GM21737 (cell line): Measurements from ENCODE around the gene ANKRD30B.
"Not testable (repeated sequence)": the region's sequence is repeated elsewhere in the genome, so short reads cannot be mapped to it uniquely, and the experiment has no call there.

Source experiments
- ATAC-seq: cut with Tn5 transposase; IDR thresholded peaks from one replicate; pipeline ENCODE4 v1.9.1; 2021; ENCODE audit warnings: mild to moderate bottlenecking, moderate library complexity; ENCODE audit not compliant: unreplicated experiment

The ANKRD30B gene

DNA sequence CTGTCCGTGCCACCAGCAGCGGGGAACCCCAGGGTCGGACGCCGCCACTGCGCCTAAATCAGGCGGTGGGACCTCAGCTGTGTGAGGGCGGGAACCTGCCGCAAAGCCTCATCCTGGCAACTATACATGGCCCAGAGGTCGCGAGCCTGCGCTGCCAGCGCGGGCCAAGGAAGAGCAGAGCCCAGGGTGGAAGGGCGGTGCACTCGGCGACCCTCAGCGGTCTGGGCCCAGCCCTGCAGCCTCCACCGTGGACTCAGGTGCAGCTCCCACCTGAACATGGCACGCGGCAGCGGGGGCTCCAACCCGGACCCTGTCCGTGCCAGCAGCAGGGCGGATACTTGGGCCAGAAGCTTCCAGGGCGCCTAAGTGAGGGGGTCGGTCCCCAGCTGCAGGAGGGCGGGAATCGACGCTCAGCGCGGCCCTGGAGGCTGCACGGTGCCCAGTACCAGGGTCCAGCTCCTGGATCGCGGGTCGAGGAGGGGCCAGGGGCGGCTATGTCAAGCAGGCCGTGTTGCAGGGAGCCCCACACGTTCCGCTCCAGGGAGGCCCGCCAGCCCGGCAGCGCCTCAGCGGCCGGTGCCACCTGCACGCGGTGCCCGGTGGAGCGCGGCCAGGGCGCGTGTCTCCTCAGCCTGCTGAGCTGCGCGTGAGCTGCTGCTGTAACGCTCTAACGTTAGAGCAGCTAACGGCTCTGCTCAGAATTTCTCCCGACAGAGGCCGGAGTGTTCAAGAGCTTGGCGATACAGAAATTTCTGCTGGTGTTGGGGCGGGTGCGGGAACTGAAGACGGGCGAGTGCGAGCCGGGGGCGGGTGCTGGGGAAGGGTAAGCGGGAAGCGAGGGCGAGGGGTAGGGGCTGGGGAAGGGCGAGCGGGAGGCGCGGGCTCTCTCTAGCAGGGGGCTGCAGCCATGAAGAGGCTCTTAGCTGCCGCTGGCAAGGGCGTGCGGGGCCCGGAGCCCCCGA is at the start of gene ANKRD30B:
ANKRD30B (plus strand) TSS at position 660 of the 962 bp plus-strand sequence; CDS start at position 908, 248 bp downstream.
- no peak for ATAC-seq

DNA sequence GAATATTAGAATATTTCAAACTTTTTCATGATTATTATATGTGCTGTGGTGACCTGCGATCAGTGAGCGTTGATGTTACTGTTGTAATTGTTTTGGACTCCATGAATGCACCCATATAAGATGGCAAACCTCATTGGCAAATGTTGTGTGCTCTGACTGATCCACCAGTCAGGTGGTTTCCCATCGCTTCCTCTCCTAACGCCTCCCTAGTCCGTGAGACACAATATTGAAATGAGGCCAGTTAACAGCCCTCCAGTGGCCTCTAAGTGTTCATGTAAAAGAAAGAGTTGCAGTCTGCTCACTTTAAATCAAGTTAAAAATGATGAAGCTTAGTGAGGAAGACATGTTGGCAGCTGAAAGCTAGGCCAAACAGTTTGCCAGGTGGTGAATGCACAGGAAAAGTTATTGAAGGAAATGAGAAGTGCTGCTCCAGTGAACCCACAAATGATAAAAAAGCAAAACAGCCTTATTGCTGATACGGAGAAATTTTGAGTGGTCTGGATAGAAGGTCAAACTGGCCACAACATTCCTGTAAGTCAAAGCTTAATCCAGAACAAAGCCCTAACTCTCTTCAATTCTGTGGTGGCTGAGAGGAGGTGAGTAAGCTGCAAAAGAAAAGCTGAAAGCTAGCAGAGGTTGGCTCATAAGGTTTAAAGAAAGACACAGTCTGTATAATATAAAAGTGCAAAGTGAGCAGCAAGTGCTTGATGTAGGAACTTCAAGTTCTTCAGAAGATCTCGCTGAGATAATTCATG is 46.5 kb upstream of the ANKRD30B start:
- ATAC-seq = not testable (repeated sequence)

GRCh38 chr18:14709761-14710160 is 38.2 kb upstream of the ANKRD30B start:
- ATAC-seq = not testable (repeated sequence)

- ATAC-seq = not testable (repeated sequence)
Measured at GRCh38 chr18:14721569-14721968, 26.4 kb upstream of the ANKRD30B start.

- ATAC-seq = not testable (repeated sequence)
Measured at GRCh38 chr18:14739056-14739455, 8.9 kb upstream of the ANKRD30B start.

DNA sequence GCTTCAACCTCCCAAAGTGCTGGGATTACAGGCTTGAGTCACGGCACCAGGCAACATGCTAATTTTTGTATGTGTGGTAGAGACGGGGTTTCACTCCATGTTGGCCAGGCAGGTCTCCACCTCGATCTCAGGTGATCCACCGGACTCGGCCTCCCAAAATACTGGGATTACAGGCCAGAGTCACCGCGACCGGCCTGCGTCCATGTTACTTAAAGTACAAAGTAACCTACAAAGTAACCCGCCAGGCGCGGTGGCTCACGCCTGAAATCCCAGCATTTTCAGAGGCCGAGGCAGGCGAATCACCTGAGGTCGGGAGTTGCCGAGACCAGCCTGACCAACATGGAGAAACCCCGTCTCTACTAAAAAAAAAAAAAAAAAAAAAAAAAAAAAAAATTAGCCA is 1.1 kb upstream of the ANKRD30B start:
- no peak for ATAC-seq

GRCh38 chr18:14748496-14748895 is 524 bp downstream of the ANKRD30B start:
- no peak for ATAC-seq

DNA sequence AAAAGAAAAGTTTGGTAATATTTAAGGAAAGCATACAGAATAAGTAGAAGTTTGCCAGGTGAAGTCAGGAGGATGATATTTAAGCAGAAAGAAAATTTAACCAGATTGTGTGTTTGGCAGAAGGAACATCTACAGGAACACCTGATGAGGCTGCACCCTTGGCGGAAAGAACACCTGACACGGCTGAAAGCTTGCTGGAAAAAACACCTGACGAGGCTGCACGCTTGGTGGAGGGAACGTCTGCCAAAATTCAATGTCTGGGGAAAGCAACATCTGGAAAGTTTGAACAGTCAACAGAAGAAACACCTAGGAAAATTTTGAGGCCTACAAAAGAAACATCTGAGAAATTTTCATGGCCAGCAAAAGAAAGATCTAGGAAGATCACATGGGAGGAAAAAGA is 15.6 kb downstream of the ANKRD30B start:
- ATAC-seq = not testable (repeated sequence)

- ATAC-seq = no peak
Measured at GRCh38 chr18:14767474-14767873, 19.5 kb downstream of the ANKRD30B start.

- no peak for ATAC-seq
Measured at GRCh38 chr18:14768241-14768640, 20.3 kb downstream of the ANKRD30B start.

GRCh38 chr18:14769381-14769780 is 21.4 kb downstream of the ANKRD30B start:
- ATAC-seq = no peak

DNA sequence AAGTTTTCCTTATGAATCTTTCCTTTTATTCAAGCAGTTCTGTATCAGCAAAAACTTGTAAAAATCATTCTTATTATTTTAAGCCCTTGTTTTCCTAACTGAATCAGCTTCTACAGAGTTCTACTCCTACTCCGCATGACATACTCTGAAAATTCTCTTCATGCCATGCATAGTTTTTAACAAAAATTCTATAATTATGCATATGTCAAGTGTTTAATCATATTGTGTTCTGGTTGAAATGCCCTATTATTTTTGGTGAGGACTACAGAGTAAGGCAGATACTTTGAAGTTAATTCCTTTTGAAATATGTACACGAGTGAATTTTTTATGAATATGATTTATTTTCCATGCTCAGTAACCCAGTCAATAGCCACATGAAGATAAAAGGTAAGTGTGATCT is 28.8 kb downstream of the ANKRD30B start:
- ATAC-seq = no peak

- ATAC-seq = no peak
Measured at GRCh38 chr18:14781671-14782070, 33.7 kb downstream of the ANKRD30B start.

DNA sequence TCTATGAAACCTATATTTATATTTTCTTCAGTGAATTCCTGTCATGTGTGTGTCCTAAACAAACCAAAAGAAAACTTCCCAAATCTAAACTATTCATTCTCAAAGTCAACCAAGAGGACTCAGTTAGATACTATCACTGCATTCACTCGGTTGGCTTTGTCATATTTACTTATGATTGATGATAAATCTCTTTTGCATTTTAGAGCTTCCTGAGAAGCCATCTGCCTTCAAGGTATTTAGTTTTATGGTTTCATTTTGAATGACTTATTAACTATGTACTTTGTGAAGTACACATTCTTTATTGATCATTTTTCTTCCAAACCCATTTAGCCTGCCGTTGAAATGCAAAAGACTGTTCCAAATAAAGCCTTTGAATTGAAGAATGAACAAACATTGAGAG is 36.2 kb downstream of the ANKRD30B start:
- no peak for ATAC-seq

- not testable (repeated sequence) for ATAC-seq
Measured at GRCh38 chr18:14796876-14797275, 48.9 kb downstream of the ANKRD30B start.

DNA sequence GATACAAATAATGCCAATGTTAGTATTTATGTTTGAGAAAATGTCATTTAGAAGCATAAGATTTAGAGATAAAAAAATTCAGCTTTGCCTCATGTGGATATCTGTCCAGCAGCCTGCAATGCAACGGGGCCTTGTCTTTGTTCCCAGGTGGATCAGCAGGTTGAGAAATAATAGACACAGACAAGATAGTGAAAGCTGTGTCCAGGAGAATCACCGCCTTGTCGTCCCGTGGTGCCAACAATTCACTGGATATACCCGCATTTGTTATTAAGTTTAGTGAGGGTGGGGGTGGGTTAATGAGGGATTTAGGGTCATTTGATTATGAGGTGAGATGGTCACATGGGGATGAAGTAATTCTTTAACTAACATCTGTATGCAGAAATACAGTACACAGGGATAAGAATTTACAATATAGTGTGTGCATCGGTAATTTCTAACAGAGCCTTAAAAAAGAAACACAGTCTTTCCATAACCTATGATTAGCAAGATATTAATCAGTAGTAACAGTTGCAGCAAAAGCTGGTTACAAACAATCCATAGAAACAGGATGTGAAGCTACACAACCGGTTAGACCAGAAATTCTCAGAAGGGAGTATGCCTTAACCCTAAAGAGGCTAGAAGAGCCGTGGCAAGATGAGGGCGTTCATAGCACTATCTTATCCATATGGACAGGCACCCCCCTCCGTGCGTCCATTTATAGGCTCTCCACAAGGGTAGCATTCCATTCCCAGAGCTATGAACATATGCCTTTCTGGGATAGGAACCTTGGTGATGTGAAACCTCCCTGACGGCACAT is 50.2 kb downstream of the ANKRD30B start:
- ATAC-seq = not testable (repeated sequence)

- not testable (repeated sequence) for ATAC-seq
Measured at GRCh38 chr18:14811081-14811480, 63.1 kb downstream of the ANKRD30B start.

GRCh38 chr18:14826972-14827632 is 79.1 kb downstream of the ANKRD30B start:
- not testable (repeated sequence) for ATAC-seq

- ATAC-seq = not testable (repeated sequence)
Measured at GRCh38 chr18:14841607-14842006, 93.6 kb downstream of the ANKRD30B start.

DNA sequence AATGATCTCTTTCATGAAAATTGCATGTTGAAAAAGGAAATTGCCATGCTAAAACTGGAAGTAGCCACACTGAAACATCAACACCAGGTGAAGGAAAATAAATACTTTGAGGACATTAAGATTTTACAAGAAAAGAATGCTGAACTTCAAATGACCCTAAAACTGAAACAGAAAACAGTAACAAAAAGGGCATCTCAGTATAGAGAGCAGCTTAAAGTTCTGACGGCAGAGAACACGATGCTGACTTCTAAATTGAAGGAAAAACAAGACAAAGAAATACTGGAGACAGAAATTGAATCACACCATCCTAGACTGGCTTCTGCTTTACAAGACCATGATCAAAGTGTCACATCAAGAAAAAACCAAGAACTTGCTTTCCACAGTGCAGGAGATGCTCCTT is 103.6 kb downstream of the ANKRD30B start:
- ATAC-seq = not testable (repeated sequence)
